Smooth muscle cell (in vitro differentiated cells): ENCODE results near the gene ACCS. TPM values are rescaled to one million over a fixed set of nuclear protein-coding genes. Genes with fewer than 3 reads are reported as not detected.

Source experiments
- DNase-seq: peaks from one replicate; lab custom pipeline; 2025; ENCODE audit not compliant: unreplicated experiment; lab: John Stamatoyannopoulos, UW
- H2AFZ ChIP-seq: fragments of 200-600 bp; sonication (generic); 2 replicates; pipeline ENCODE4 v1.6.0; 2016; ENCODE audit warnings: antibody characterized with exemption, low read depth, mild to moderate bottlenecking
- H3F3A ChIP-seq: fragments of 200-600 bp; sonication (generic); 2 replicates; pipeline ENCODE4 v1.6.0; 2017; ENCODE audit warnings: antibody characterized with exemption, low read depth
- H3K27ac ChIP-seq: fragments of 200-600 bp; sonication (generic); 2 replicates; pipeline ENCODE4 v1.5.1; 2016; ENCODE audit warnings: low read depth, mild to moderate bottlenecking
- H3K27me3 ChIP-seq: fragments of 200-600 bp; sonication (generic); 2 replicates; pipeline ENCODE4 v1.6.1; 2016; ENCODE audit warnings: low read depth, mild to moderate bottlenecking
- H3K36me3 ChIP-seq: fragments of 200-600 bp; sonication (generic); 2 replicates; pipeline ENCODE4 v1.5.1; 2016; ENCODE audit warnings: low read depth
- H3K4me1 ChIP-seq: fragments of 200-600 bp; sonication (generic); 2 replicates; pipeline ENCODE4 v1.5.1; 2016; ENCODE audit warnings: low read depth
- H3K4me2 ChIP-seq: fragments of 200-600 bp; sonication (generic); 2 replicates; pipeline ENCODE4 v1.6.0; 2016; ENCODE audit warnings: mild to moderate bottlenecking
- H3K4me3 ChIP-seq: fragments of 200-600 bp; sonication (generic); 2 replicates; pipeline ENCODE4 v1.5.1; 2016; ENCODE audit warnings: mild to moderate bottlenecking
- H3K79me2 ChIP-seq: fragments of 200-600 bp; sonication (generic); 2 replicates; pipeline ENCODE4 v1.6.0; 2016; ENCODE audit warnings: low read depth, mild to moderate bottlenecking
- H3K9ac ChIP-seq: fragments of 200-600 bp; sonication (generic); 2 replicates; pipeline ENCODE4 v1.6.0; 2016; ENCODE audit warnings: low read depth
- H3K9me3 ChIP-seq: fragments of 200-600 bp; sonication (generic); replicated peaks from 2 replicates; pipeline ENCODE4 v1.5.1; 2016; ENCODE audit warnings: low read depth
- H4K20me1 ChIP-seq: fragments of 200-600 bp; sonication (generic); 2 replicates; pipeline ENCODE4 v1.6.0; 2016; ENCODE audit warnings: low read depth
- WGBS: methylation state at CpG from one replicate; pipeline ENCODE4 v1.1.7; 2016; ENCODE audit warnings: low lambda C conversion rate; 5-methylcytosine and 5-hydroxymethylcytosine counted together
- polyA plus RNA-seq: library from polyadenylated mRNA; unstranded; fragments of >200 nt; fragmentation: Nextera tagmentation; extraction: Ambion mirVana; gene quantifications from 2 replicates; pipeline ENCODE4 v1.2.1, GENCODE V29; 2016
- total RNA-seq: library from RNA; depleted of rRNA; stranded (reverse); fragments of >200 nt; gene quantifications from 2 replicates; pipeline ENCODE4 v1.2.3, GENCODE V29; 2014
- TF ChIP-seq, protein P1 (sequence below): fragments of 200-600 bp; sonication (generic); IDR thresholded peaks from 2 replicates; pipeline ENCODE4 v1.5.1; 2017; ENCODE audit warnings: borderline replicate concordance, mild to moderate bottlenecking, antibody characterized with exemption; ENCODE audit not compliant: insufficient read depth, poor library complexity, severe bottlenecking

The ACCS gene
- total and polyA plus RNA-seq, 2 experiments from 2014 or later, result 3.5 to 4.1 TPM

DNA sequence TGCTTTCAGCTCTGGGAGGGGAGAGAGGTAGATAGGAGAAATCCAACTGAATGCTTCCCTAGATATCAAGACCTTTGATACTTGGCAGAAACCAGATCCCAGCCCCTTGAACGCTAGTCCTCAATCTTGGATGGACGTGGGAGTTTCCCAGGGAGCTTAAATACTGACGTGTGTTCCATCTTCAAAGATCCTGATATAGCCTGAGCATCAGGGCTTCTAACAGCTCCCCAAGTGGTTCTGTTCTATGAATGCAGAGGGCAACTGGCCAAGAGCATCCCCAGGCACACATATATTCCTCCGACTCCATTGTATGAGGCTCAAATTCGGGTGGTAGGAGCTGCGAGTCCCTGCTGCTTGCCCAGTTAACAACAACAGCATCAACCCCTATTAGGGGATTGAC lies 8.7 kb upstream of the ACCS start:
- H3F3A ChIP-seq, result no peaks in the 10 kb centered on the region
- no peak for DNase-seq
- TF ChIP-seq, protein P1, sequence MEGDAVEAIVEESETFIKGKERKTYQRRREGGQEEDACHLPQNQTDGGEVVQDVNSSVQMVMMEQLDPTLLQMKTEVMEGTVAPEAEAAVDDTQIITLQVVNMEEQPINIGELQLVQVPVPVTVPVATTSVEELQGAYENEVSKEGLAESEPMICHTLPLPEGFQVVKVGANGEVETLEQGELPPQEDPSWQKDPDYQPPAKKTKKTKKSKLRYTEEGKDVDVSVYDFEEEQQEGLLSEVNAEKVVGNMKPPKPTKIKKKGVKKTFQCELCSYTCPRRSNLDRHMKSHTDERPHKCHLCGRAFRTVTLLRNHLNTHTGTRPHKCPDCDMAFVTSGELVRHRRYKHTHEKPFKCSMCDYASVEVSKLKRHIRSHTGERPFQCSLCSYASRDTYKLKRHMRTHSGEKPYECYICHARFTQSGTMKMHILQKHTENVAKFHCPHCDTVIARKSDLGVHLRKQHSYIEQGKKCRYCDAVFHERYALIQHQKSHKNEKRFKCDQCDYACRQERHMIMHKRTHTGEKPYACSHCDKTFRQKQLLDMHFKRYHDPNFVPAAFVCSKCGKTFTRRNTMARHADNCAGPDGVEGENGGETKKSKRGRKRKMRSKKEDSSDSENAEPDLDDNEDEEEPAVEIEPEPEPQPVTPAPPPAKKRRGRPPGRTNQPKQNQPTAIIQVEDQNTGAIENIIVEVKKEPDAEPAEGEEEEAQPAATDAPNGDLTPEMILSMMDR, result no peak

DNA sequence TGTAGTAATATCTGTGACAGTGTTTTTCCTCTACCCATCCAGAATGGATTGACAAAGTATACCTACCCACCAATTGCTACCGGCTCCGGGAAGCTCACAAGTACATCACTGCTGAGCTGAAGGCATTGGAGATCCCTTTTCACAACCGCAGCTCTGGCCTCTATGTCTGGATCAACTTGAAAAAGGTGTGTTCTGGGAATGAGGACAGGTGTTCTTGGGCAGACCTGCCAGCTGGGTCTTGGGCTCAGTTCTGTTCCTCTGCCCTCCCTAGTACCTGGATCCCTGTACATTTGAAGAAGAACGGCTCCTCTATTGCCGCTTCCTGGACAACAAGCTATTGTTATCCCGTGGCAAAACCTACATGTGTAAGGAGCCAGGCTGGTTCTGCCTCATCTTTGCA lies 7.8 kb upstream of the ACCS start:
- Histone ChIP-seq H3K27me3 (no peaks in the 10 kb centered on the region), H3K4me1 (no peaks in the 10 kb centered on the region), H3K79me2 (no peaks in the 10 kb centered on the region), H3F3A (no peaks in the 10 kb centered on the region), H3K36me3 (no peaks in the 10 kb centered on the region), H3K4me2 (no peak overlapping the region), H3K4me3 (no peak overlapping the region), H2AFZ (no peak overlapping the region), H4K20me1 (no peaks in the 10 kb centered on the region), H3K9me3 (no peaks in the 10 kb centered on the region), H3K27ac (no peak overlapping the region), H3K9ac (no peak overlapping the region)
- TF ChIP-seq, protein P1, result no peak
- DNase-seq, result no peak
- 94% methylated on average over 6 of the region's 6 CpGs for WGBS

More for the DNA sequence above, 8.7 kb upstream of the ACCS start:
- Histone ChIP-seq H3K36me3 (no peaks in the 10 kb centered on the region), H3K27me3 (no peaks in the 10 kb centered on the region), H3K79me2 (no peaks in the 10 kb centered on the region), H4K20me1 (no peaks in the 10 kb centered on the region), H3K9me3 (no peaks in the 10 kb centered on the region), H3K4me2 (no peak overlapping the region), H3K27ac (no peak overlapping the region), H3K9ac (no peak overlapping the region), H3K4me3 (no peak overlapping the region), H2AFZ (no peak overlapping the region), H3K4me1 (no peaks in the 10 kb centered on the region)
- WGBS, result 91% methylated on average over 6 of the region's 6 CpGs

DNA sequence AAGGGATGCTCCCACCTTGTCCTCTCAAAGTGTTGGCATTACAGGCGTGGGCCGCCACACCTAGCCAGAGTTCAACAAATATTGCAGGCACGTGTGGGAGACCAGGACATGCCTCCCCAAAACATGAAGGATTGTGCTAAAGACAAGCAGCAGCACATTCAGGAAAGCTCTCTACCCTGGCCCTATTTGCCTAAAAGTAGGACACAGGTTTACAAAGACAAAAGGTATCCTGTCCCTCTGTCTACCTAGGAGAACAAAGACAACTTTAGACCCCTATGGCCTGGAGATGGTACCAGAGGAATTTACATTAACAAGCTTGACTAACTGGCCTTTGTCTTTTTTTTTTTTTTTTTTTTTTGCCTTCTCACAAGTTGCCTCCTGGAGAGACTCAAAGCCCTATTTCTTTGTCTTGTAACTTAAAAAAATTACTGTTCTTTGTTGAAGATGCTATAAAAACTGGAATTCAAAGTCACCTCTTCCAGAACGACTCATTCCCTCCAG lies 859 bp upstream of the ACCS start:
- Histone ChIP-seq H3K36me3 (no peaks in the 10 kb centered on the region), H2AFZ (peak overlapping the region; percentile 96), H3K27me3 (no peaks in the 10 kb centered on the region), H3K4me1 (no peaks in the 10 kb centered on the region), H3K4me2 (peak overlapping the region; percentile 88), H4K20me1 (no peaks in the 10 kb centered on the region), H3K9me3 (no peaks in the 10 kb centered on the region), H3F3A (no peaks in the 10 kb centered on the region), H3K4me3 (peak overlapping the region; percentile 58), H3K9ac (no peak overlapping the region), H3K27ac (no peak overlapping the region), H3K79me2 (no peaks in the 10 kb centered on the region)
- TF ChIP-seq, protein P1, result no peak
- WGBS, result 59% methylated on average over 4 of the region's 4 CpGs
- DNase-seq, result no peak

DNA sequence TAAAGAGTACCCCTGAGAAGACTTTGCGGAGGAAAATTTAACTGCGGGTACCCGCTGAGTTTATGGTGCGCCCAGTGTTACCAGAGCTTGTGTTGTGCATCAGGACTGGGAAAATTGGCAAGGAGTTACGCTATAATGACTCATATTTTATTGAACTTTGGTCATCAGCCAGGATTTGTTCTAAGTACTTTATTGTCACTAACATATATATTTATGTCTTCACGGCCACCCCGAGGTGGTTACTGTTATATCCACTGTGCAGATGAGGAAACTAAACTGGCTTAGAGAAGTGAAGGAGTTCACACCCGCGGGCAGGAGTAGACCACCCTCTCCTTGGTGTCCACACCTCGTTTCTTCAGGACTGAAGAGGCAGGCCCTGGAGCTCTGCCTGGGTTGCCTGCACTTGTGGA lies 667 bp downstream of the ACCS start:
- H3K36me3 ChIP-seq, result no peaks in the 10 kb centered on the region
- WGBS, result 49% methylated on average over 10 of the region's 10 CpGs
- TF ChIP-seq, protein P1, result no peak
- H3F3A ChIP-seq, result no peaks in the 10 kb centered on the region
- no peaks in the 10 kb centered on the region for H3K4me1 ChIP-seq
- no peaks in the 10 kb centered on the region for H3K27me3 ChIP-seq
- H3K4me3 ChIP-seq, result peak overlapping the region; percentile 58
- no peaks in the 10 kb centered on the region for H3K79me2 ChIP-seq
- no peaks in the 10 kb centered on the region for H3K9me3 ChIP-seq
- H3K9ac ChIP-seq, result peak overlapping the region; percentile 93
- DNase-seq, result no peak
- H3K4me2 ChIP-seq, result peak overlapping the region; percentile 88
- H4K20me1 ChIP-seq, result no peaks in the 10 kb centered on the region
- peak overlapping the region; percentile 73 for H3K27ac ChIP-seq
- H2AFZ ChIP-seq, result peak overlapping the region; percentile 96
